HFF-Myc (cell line): ENCODE measurements around the gene SLC4A4.
"Not testable (repeated sequence)": the region's sequence is repeated elsewhere in the genome, so short reads cannot be mapped to it uniquely, and the experiment has no call there.

Experiments
- DNase-seq: peaks from one replicate; pipeline ENCODE4 v3.0.0-alpha.2; 2011; ENCODE audit warnings: low read depth; ENCODE audit errors: extremely low read depth
- H3K4me3 ChIP-seq: replicated peaks from 2 replicates; pipeline ENCODE4 v1.5.1; 2011; ENCODE audit warnings: low read depth, mild to moderate bottlenecking, control low read depth, low read length
- TF ChIP-seq, protein P1 (sequence below): IDR thresholded peaks from 2 replicates; pipeline ENCODE4 v1.5.1; 2012; ENCODE audit warnings: mild to moderate bottlenecking, low read depth, low read length, control low read depth; ENCODE audit errors: missing control alignments

SLC4A4 gene

DNA sequence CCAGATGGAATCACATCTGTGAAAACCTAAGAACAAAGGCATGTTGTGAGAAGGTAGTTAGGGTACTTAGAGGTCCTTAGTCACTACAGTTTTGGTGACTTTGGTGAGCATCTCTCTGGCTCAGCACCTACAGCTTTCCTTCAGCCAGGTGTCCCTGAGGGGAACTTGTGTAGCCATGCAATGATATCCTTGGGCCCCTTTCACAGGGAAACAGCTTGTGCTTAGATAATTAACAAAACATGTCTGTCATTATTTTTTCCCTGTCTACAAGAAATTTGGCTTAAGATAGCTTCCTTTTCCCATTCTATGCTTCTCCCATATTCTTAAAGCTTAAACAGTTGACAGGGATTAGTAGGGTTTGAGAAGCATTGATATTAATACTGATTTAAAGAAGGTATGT, 63.8 kb downstream of the SLC4A4 start:
- DNase-seq = no peak
- TF ChIP-seq, protein P1, sequence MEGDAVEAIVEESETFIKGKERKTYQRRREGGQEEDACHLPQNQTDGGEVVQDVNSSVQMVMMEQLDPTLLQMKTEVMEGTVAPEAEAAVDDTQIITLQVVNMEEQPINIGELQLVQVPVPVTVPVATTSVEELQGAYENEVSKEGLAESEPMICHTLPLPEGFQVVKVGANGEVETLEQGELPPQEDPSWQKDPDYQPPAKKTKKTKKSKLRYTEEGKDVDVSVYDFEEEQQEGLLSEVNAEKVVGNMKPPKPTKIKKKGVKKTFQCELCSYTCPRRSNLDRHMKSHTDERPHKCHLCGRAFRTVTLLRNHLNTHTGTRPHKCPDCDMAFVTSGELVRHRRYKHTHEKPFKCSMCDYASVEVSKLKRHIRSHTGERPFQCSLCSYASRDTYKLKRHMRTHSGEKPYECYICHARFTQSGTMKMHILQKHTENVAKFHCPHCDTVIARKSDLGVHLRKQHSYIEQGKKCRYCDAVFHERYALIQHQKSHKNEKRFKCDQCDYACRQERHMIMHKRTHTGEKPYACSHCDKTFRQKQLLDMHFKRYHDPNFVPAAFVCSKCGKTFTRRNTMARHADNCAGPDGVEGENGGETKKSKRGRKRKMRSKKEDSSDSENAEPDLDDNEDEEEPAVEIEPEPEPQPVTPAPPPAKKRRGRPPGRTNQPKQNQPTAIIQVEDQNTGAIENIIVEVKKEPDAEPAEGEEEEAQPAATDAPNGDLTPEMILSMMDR = no peak

DNA sequence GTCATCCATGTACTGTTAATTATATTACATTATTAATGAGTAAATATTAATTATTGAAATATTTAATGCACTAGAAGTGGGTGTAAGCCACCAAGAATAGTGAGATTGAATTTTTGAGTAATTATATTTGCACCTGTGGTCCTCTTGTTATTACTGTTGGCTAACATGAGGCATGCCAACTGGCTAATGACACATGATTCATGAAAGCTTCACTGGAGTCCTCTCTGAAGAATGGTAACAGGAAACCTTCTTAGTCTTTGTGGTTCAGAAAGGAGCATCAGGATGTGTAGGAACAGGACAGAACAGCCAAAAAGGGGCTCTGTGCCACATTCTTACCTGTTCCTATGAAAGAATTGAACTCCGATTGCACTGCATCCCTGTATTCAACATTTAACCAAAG, 65.2 kb downstream of the SLC4A4 start:
- no peak for DNase-seq
- H3K4me3 ChIP-seq = no peak overlapping the region
- TF ChIP-seq, protein P1 = no peak

More for the DNA sequence above, 63.8 kb downstream of the SLC4A4 start:
- no peak overlapping the region for H3K4me3 ChIP-seq

DNA sequence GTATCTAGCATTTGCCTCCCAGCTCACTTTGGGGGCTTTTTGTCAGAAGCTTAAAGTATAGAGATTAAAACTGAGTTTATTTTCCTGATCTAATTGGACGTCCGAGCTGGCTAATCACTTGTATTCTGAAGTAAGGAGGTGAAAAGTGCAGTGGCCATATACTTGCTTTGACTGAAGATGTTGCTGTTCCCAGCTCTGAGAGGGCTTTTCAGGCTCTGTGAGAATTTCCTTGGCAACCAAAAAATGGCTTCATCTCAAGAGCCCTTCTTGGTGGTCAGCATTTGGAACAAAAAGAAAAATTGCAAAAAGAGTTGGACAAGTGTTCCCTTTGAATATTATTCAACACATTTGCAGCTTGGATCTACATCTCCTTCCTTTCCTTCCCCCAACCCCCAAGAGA, 67.0 kb downstream of the SLC4A4 start:
- TF ChIP-seq, protein P1 = no peak
- H3K4me3 ChIP-seq = no peak overlapping the region
- DNase-seq = no peak

DNA sequence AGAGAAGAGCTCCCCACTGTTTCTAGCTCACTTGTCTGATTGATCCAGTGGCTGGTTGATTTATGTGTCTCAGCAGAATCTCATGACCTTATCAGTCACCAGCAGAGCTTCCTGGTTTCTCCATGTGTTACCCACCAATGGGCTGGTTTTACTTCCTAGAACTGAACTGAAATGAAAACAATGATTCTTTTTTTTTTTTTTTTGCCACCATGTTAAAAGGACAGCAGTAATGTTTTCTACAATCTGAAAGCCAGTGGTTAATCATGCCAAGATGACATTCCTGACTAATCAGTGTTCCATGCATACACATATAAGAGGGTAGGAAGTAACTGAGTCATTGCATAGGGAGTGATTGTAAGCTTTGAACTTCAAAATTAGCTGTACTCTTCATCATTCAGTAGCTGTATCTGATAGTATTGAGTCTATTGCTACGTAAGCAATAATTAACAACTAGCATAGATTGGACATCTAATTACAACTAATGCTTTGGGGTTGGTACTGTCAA, 67.7 kb downstream of the SLC4A4 start:
- TF ChIP-seq, protein P1 = no peak
- H3K4me3 ChIP-seq = no peak overlapping the region
- no peak for DNase-seq

DNA sequence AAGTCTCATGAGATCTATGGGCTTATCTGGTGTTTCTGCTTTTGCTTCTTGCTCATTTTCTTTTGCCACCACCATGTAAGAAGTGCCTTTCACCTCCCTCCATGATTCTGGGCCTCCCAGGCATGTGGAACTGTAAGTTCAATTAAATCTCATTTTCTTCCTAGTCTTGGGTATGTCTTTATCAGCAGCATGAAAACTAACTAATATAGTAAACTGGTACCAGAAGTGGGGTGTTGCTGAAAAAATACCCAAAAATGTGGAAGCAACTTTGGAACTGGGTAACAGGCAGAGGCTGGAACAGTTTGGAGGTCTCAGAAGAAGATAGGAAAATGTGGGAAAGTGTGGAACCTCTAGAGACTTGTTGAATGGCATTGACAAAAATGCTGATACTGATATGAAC, 70.1 kb downstream of the SLC4A4 start:
- not testable (repeated sequence) for DNase-seq

DNA sequence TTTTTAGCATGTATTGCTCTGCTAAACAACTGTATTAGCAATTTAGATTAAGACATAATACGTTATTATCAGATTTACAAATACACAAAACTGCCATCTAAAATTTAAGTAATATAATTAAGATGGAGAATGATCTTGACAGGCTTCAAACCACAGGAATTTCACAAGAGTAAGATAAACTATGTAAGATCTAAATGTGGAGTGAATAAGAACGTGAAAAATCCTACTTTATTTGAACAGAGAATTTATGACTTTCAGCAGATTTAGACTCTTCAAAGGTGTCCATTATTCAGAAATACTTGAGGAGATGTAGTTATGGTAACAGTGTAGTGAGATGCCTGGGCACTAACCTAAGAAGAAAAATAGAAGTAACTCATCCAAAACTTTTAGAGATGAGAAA, 73.2 kb downstream of the SLC4A4 start:
- DNase-seq = no peak
- no peak overlapping the region for H3K4me3 ChIP-seq
- TF ChIP-seq, protein P1 = no peak

More for the DNA sequence above, 70.1 kb downstream of the SLC4A4 start:
- H3K4me3 ChIP-seq = not testable (repeated sequence)

DNA sequence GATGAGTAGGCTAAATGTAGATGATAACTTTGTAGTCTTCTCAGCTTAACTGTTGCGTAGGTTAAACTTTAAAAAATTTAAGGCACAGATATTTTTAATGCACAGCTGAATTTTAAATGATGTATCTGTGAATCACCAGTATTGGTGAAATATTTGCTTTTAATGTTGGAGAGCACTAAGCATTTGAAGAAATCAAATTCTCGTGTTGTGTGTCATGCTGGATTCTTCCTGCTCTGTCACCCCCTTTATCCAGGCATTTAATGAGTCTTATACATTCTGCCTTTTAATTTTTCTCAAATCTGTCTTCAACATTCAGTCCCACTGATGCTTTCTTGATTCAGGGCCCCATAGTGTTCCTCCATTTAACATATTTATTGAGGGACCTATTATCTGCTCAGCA, 76.7 kb downstream of the SLC4A4 start:
- TF ChIP-seq, protein P1 = no peak
- no peak for DNase-seq
- H3K4me3 ChIP-seq = no peak overlapping the region
